ENCODE measurements around the gene RPUSD1. TPM values are rescaled to one million over a fixed set of nuclear protein-coding genes. Genes with fewer than 3 reads are reported as not detected.
"Not testable (repeated sequence)": the region's sequence is repeated elsewhere in the genome, so short reads cannot be mapped to it uniquely, and the experiment has no call there.

The RPUSD1 gene
- total RNA-seq, 1 donor from 2014 or later = 28.5 TPM

DNA sequence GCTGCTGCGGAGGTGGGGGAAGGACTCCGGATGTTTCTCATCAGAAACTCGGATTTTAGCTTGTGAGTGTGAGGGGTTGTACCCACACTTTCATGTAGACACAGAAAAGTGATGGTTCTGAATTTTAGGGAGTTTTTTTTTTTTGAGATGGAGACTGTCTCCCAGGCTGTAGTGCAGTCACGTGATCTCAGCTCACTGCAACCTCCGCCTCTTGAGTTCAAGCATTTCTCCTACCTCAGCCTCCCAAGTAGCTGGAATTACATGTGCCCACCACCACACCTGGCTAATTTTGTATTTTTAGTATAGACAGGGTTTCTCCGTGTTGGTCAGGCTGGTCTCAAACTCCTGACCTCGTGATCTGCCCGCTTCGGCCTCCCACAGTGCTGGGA lies 34.7 kb upstream of the RPUSD1 start:
- DNase-seq = no peak
- Mint-ChIP-seq H3K4me3 (ENCODE audit: unreplicated experiment) (no peak overlapping the region), H3K27ac (ENCODE audit: unreplicated experiment) (no peak overlapping the region), H3K4me1 (ENCODE audit: low read depth, unreplicated experiment) (peaks cover 4% of the 10 kb centered on the region), H3K27me3 (ENCODE audit: unreplicated experiment) (peaks cover 4% of the 10 kb centered on the region), H3K36me3 (ENCODE audit: unreplicated experiment) (no peaks in the 10 kb centered on the region), H3K9me3 (ENCODE audit: unreplicated experiment) (peaks cover 11% of the 10 kb centered on the region)
- TF ChIP-seq, protein P1, sequence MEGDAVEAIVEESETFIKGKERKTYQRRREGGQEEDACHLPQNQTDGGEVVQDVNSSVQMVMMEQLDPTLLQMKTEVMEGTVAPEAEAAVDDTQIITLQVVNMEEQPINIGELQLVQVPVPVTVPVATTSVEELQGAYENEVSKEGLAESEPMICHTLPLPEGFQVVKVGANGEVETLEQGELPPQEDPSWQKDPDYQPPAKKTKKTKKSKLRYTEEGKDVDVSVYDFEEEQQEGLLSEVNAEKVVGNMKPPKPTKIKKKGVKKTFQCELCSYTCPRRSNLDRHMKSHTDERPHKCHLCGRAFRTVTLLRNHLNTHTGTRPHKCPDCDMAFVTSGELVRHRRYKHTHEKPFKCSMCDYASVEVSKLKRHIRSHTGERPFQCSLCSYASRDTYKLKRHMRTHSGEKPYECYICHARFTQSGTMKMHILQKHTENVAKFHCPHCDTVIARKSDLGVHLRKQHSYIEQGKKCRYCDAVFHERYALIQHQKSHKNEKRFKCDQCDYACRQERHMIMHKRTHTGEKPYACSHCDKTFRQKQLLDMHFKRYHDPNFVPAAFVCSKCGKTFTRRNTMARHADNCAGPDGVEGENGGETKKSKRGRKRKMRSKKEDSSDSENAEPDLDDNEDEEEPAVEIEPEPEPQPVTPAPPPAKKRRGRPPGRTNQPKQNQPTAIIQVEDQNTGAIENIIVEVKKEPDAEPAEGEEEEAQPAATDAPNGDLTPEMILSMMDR (IDR thresholded peaks at IDR 0.05; ENCODE audit: partially characterized antibody, unreplicated experiment) = no peak

DNA sequence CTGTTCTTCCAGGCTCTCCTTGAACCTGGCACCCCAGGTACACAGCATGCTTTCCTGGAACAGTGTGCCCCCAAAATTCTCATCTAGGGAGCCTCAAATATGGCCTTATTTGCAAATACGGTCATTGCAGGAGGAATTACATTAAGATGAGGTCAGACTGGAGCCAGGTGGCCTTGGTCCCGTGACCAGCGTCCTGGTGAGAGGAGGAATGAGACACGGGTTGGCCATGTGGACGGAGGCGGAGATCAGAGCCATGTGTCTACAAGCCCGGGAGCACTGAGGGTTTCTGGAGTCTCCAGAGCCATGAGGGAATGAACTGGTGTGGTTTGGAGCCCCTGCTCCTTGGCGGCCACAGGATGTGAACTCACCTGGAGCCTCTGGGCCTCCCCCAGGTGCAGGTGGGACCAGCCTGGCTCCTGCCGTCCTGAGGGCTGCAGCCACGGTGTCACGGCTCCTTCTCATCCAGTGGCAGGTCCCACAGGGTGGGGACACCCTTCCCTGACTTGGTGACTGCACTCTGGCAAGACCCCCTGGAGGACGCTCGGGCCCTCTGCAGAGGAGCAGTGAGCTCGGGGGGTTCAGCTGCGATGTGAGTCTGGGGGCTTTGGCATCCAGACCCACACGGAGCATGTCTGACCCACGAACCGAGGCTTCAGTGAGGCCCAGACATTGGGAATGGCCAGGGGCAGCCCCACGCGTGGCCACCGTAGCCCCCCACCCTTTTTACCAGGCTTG lies 34.2 kb upstream of the RPUSD1 start:
- TF ChIP-seq, protein P1 (IDR thresholded peaks at IDR 0.05; ENCODE audit: partially characterized antibody, unreplicated experiment) = no peak
- no peak overlapping the region for H3K27ac Mint-ChIP-seq (ENCODE audit: unreplicated experiment)
- H3K4me3 Mint-ChIP-seq (ENCODE audit: unreplicated experiment) = no peak overlapping the region
- H3K27me3 Mint-ChIP-seq (ENCODE audit: unreplicated experiment) = peaks cover 4% of the 10 kb centered on the region
- no peaks in the 10 kb centered on the region for H3K36me3 Mint-ChIP-seq (ENCODE audit: unreplicated experiment)
- peaks cover 4% of the 10 kb centered on the region for H3K4me1 Mint-ChIP-seq (ENCODE audit: low read depth, unreplicated experiment)
- H3K9me3 Mint-ChIP-seq (ENCODE audit: unreplicated experiment) = peaks cover 11% of the 10 kb centered on the region
- DNase-seq = no peak

DNA sequence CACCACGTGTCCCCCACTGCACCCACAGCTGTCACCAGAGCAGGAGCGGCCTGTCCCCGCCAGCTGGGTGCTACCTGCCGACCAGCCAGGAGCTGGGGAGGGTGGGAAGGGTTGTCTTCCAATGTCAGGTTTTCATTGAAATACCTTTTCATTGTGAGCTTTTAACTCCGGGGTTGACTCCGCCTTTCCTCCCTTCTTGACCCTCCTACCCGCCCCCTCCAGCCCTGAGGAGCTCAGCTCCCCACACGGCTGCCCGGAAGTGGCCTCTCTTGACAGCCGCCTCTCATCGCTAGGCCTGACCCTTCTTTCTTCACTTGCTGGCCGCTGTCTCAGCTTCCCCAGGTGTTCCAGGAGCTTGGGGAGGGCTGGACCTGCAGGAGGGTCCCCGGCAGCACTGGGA lies 33.6 kb upstream of the RPUSD1 start:
- no peaks in the 10 kb centered on the region for H3K36me3 Mint-ChIP-seq (ENCODE audit: unreplicated experiment)
- TF ChIP-seq, protein P1 (IDR thresholded peaks at IDR 0.05; ENCODE audit: partially characterized antibody, unreplicated experiment) = no peak
- no peak for DNase-seq
- no peak overlapping the region for H3K4me3 Mint-ChIP-seq (ENCODE audit: unreplicated experiment)
- peaks cover 11% of the 10 kb centered on the region for H3K9me3 Mint-ChIP-seq (ENCODE audit: unreplicated experiment)
- H3K27me3 Mint-ChIP-seq (ENCODE audit: unreplicated experiment) = peaks cover 4% of the 10 kb centered on the region
- H3K27ac Mint-ChIP-seq (ENCODE audit: unreplicated experiment) = no peak overlapping the region
- H3K4me1 Mint-ChIP-seq (ENCODE audit: low read depth, unreplicated experiment) = peaks cover 4% of the 10 kb centered on the region

DNA sequence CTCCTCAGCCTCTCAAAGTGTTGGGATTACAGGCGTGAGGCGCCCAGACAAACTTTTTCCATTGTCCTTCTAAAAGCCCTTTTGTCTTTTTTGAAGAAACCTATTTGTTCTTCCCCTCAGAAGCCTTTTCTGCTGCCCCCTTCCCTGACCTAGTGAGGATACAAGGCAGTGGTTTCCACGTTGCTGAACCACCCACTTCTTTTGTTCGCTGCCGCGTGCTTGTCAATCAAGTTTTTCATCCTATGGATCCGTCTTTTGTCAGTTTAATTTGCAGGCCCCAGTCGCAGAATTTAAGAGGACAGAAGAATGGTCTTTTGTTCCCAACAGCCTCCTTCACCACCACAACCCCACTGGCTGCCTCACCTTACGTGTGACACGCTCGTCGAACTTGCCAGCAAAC lies 32.6 kb upstream of the RPUSD1 start:
- Mint-ChIP-seq H3K36me3 (ENCODE audit: unreplicated experiment) (no peaks in the 10 kb centered on the region), H3K4me1 (ENCODE audit: low read depth, unreplicated experiment) (peaks cover 3% of the 10 kb centered on the region), H3K27me3 (ENCODE audit: unreplicated experiment) (peaks cover 4% of the 10 kb centered on the region), H3K9me3 (ENCODE audit: unreplicated experiment) (peaks cover 10% of the 10 kb centered on the region), H3K27ac (ENCODE audit: unreplicated experiment) (no peak overlapping the region), H3K4me3 (ENCODE audit: unreplicated experiment) (no peak overlapping the region)
- no peak for DNase-seq
- TF ChIP-seq, protein P1 (IDR thresholded peaks at IDR 0.05; ENCODE audit: partially characterized antibody, unreplicated experiment) = no peak

DNA sequence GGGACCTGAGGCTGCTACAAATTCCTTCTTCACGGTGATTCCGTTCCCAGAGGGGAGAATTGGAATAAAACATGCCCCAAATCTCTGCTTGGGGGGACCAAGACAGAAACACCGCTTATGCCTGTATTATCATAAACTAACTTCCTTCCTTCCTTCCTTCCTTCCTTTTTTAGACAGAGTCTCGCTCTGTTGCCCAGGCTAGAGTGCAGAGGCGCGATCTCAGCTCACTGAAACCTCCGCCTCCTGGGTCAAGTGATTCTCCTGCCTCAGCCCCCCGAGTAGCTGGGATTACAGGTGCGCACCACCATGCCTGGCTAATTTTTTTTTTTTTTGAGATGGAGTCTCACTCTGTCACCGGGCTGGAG lies 31.8 kb upstream of the RPUSD1 start:
- H3K4me1 Mint-ChIP-seq (ENCODE audit: low read depth, unreplicated experiment); DNase-seq; H3K27ac Mint-ChIP-seq (ENCODE audit: unreplicated experiment); H3K36me3 Mint-ChIP-seq (ENCODE audit: unreplicated experiment); H3K4me3 Mint-ChIP-seq (ENCODE audit: unreplicated experiment); H3K27me3 Mint-ChIP-seq (ENCODE audit: unreplicated experiment); H3K9me3 Mint-ChIP-seq (ENCODE audit: unreplicated experiment): not testable (repeated sequence)

All from glutamatergic neuron (in vitro differentiated cells).